OCI-M1 (cell line): ENCODE data around the gene STIMATE.

Experiments
- DNase-seq: peaks from one replicate; lab custom pipeline; 2025; lab: John Stamatoyannopoulos, UW

STIMATE gene

DNA sequence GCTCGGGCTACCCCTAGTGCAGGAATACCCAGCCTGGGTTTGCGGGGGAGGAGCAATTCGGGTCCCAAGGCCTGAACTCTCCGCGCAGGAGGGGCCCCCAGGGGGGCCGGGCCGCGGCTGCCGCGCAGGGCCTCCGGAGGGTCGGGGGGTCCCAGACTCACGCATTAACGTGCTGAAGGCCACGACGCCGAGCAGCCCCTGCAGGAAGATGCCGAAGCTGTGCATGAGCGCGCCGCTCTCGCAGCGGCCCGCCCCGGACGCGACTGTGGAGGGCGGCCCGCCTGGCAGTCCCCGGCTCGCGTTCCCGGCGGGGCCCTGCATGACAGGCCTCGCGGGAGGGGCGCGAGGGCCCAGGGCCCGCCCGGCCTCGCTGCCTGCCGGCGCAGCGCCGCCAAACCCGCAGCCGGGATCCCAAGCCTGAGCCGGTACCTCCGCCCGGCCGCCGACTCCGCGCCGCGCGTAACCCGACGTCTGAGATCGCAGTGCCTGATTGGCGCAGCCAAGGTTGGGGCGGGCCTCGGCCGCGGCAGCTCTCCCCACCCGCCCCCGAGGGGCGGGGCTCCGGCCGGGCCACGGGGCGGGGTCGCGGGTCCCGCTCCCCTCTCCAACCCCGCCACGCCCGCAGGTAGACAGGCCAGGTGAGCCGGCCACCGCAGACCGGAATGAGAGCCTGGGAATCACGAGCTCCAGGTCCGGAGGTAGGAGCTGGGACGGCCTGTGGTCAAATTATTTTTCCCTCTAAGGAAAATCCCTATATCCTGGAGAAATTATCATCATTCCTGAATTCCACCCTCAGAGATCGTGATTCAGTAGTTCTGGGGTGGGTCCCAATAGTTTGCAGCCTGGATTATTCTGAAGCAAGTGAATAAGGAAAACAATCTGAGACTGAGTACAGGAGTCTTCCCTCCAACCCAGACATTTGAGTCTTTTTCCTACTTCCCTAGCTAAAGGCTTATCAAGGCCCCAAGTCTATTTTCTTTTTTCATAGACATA lies at the start of gene STIMATE:
TSS of gene STIMATE (minus strand) at position 419 of the 993 bp plus-strand sequence. CDS start at position 321, 98 bp downstream.
- DNase-seq = peak; percentile 89

DNA sequence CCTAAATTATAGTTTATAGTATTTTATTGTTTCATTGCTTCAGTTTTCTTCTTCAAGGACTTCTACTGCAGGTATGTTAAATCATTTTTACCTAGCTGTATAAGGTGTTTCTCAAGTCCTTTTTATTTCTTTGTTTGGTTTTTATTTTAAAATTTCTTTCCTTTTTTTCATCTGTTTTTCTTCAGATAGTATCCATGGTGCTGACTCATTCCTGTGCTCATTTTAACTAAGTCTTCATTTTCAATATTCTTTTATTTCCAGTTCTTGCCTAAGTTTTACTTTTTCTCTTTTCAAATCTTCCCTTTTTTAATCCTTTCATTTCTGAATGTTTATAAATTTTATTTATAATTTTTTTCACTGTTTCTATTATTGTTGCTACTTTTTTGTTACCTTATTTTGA lies 42.3 kb upstream of the STIMATE start:
- no peak for DNase-seq

DNA sequence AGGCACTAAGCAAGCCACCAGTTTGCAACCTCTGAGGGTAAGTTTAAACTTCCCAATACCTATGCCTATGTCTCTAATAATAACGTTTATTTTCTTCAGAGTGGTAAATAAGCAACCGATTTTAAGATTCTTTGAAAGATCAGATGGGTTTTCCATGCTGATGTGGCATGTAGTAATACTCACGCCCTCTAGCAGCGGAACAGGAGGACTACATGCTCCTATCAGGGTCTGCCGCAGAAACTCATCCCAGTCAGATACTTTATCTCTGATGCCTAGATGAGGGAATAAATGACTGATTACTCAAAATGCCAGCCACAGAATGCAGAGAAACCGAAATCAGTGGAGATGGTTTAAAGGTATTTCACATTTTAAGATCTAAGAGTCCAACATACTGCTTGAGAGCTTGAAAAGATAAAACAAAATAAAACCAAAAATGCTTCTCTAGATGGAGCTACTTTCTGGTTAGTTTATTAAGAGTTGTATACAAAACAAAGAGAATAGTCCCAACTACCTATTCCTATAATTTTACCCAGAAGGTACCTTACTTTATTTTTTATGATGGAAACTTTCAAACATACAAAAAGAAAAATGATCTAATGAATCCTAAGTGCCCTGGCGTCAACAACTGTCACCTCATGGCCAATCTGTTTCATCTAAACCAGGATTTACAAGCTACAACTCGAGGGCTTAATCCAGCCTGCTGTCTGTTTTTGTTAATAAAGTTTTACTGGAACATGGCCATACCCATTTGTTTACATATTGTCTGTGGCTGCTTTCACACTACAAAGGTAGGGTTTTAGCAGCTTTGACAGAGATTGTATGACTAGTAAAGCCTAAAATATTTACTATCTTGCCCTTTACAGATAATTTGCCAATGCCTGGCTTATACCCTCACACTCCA lies 37.5 kb upstream of the STIMATE start:
- peak; percentile 83 for DNase-seq

DNA sequence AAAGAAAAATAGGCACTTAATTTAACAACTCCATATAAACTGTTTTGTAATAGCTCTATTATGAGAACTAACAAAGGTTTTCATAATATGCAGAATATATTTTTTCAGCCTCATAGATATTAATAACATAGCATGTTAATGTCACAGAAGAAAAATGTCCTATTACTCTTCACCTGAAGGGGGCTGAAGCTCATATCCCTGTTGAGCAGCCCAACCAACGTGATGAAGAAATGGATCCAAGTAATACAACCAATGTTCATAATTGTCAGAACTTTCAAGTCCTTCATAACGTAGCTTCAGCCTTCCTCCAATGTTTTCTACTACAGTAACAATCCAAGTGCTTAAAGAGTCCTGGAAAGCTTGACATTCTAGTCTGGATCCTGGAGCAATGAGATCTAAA lies 34.5 kb upstream of the STIMATE start:
- no peak for DNase-seq

DNA sequence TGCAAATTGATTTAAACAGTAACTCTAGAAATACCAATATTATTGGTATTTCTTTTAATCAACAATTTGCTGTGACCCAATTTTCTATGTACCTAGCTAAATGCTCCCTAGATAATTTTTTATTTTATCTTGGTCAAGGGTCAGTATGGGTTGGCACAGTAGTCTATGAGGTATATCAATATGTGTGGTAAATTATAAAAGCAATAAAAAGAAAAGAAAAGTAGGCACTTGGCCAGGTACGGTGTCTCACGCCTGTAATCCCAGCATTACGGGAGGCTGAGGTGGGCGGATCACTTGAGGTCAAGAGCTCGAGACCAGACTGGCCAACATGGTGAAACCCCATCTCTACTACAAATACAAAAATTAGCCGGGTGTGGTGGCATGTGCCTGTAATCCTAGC lies 34.0 kb upstream of the STIMATE start:
- no peak for DNase-seq

DNA sequence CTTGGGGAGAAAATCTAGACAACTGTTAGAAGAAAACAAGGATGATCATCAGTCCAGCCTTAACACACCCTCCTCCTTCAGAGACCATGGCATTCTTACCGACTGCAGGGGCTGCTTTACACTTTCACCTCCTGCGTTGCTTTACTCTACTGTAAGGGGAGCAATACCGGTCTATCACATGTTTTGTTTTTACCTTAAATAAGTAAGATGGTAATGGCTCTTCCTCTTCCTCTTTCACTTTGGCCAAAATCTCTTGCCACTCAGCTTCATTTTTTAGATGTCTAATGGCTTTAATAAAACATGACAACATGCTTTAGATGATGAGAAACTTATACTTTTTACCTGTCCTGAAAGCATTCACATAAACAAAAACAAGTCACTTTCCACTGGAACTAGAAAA lies 33.4 kb upstream of the STIMATE start:
- DNase-seq = no peak

DNA sequence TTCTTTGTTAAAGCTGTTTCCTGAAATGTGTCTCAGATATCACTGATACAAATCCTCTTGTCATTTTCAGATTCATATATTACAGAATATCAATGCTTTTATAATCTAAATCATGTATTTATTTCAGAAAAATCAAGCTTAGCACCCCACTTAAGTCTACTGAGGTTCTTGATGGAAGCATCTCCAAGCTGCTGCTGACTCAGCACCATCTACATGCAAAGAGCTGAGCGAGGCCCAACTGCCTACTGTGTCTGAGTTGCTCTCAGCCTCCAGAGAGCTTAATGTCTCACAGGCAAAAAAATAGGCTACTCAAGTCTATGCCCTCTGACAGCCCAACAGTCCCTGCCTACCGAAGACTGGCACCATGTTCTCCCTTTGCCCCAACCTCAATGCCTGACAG lies 29.2 kb upstream of the STIMATE start:
- no peak for DNase-seq

DNA sequence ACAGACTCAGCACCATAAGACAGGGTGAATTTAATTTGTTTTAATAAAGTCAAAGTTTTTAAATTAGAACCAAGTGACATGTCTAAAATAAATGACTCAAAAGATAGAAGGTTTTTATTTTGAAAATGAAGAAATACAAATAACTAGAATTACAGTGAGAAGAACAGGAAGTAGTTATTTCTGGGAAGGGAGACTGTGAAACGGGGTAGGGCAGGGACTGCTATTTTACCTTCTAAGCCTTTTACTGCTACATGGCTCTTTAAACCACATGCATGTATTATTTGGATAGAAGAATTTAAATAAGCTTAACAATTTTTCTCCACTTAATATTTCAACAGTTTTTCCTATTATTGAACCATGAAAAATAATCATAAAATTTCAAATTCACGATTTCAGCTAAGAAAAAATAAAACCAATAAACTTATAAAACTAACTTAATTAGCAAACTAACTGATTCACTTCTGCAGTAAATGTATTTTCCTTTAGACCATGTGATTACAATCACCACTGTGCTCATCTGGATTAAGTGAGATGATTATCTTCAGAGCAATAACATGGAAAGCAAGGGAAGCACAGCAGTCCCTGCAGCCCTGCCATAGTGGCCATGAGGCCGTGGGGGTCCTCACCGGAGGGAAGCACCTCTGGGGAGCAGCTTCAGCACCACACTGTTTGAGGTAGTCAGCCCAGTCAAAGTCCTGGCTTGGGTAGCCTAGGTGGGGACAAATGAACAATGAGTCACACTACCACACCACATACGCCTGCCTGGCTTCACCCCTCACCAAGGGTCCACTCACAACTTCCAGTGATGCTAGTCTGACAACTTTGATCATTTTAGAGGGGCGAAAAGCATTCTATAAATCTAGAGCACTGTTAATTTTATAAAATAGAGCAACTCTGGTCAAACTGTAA lies 28.3 kb upstream of the STIMATE start:
- DNase-seq = peak; percentile 71

DNA sequence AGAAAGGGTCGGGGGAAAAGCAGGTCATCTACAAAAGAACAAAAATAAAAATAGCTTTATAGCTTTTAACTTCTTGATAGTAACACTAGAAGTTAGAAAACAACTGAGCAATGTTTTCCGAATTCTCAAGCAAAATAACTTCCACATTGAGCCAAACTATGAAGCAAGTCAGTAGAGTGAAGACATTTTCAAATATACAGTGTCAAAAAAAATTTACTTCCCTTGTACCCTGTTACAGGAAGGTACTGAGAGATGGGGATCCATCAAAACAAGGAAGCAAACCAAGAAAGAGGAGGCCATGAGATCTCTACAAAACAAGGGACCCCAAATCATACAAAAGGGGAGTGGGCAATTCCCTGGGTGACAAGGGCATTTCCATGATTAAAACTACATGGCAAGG lies 26.6 kb upstream of the STIMATE start:
- DNase-seq = no peak

DNA sequence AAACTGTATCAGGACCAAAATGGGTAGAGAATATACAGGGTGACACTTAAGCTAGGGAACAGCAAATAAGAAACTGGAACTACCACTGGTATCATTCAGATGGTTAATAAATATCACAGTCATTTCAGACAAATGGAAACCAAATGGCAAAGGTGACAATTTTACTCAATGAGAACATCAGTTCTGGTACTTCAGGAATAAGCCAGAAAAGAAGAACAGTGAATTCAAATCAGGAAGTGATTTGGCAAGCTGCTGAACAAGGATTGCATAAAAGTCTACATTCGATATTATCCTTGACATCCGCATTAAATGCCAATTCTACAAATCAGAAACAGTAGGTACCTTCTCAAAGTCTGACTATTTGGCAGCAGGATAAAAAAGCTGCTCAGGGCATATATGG lies 23.5 kb upstream of the STIMATE start:
- DNase-seq = no peak

DNA sequence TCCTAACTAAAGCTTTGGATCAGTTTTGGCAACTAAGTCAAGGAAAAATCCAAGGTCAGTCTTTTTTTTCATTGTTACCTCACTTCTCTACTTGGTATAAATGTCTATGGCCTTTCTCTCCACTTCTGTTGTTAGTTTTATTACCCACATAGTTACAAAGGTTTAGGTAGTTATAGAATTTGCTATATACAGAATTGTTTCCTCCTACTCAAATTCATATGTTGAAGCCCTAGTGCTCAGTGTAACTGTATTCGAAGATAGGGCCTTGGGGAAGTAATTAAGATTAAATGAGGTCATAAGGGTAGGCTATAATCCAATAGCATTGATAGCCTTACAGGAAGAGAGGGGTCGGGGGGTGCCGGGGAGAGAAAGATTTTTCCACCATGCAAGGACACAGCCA lies 19.7 kb upstream of the STIMATE start:
- peak; percentile 38 for DNase-seq

DNA sequence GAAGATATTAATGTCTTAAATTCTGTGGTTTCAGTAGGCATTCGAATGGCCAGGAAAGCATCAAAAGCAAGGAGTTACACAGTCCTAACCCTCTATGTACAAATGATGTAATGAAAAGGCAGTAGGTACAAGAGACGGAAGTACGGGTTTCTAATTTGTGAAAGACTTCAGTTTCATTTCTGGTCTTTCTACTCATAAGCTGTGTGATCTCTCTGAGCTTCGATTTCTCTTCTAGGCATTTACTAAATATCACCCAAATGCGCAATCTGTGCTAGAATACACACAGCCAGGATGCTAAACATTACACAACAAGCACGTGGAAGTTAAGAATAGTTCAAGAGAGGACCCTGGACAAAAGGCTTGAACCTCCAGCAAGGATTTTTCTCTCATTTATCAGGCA lies 17.9 kb upstream of the STIMATE start:
- no peak for DNase-seq

DNA sequence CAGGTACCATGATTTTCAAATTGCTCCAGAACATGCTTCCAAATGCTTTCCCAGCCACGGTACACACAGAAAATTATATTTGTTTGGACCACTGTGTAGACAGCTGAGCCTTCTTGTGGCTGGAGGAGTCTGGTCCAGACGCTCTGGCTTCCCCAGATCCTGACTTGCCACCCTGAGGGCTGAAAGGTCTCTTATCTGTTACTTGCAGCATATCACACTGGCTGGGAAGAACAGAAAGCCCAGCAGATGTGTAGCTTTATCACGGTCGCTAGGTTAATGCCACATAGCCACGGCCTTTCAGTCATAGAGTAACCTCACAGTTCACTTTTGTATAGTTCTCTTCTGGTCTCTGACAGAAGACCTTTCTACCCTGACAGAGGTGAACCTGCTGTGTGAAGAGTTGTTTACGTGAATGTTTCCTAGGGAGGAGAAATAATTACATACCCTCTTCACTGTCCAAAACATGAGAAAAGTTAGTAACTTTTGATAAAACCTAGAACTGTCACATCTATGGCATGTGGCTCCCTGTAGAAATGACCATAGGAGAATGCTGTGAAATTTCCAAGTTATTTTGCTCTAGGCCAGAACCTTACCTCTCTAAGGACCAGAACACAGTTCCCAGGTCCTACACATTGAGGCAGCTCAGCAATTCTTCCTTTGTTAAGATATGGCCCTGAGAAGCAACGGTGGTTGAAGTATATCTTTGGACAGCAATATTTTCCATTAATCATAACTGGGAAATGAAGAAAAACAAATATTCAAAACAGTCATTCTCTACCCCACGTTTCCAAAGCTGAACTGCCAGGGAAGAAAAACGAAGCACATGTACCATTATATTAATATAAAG lies 15.8 kb upstream of the STIMATE start:
- DNase-seq = peak; percentile 97

DNA sequence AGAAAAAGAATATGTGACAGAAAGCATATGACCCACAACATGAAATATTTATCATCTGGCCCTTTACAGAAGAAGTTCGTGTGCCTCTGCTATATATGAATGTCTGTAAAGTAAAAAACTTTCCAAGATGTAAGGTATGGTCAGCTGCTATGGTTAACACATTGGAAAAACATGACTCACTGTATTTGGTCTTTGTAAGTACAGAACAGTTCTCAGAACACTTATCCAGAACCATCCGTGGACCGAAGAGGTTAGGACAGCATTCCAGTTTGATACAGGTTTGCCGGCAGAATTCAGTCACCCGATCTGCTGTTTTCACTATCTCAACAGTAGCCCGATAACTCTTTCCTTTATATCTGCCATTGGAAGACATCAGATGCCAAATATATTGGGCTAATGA lies 13.5 kb upstream of the STIMATE start:
- DNase-seq = no peak

DNA sequence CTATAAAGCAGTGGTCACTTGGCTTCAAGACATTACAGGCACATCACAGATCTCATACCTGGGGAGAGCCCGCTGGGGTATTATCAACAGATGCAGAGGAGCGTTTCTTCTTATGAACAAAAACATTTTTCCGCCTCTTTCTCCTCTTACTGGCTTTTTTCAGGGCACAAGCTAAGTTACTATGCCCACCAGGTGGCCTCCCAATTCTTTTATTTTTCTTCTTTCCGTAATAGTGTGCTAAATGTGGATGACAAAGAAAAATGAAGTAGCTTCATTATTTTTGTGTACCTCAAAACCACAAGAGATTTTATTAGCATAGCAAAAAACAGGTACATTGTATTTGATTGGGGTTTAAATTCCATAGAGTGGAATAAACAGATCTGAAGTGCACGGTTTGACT lies 10.1 kb upstream of the STIMATE start:
- DNase-seq = peak; percentile 34

DNA sequence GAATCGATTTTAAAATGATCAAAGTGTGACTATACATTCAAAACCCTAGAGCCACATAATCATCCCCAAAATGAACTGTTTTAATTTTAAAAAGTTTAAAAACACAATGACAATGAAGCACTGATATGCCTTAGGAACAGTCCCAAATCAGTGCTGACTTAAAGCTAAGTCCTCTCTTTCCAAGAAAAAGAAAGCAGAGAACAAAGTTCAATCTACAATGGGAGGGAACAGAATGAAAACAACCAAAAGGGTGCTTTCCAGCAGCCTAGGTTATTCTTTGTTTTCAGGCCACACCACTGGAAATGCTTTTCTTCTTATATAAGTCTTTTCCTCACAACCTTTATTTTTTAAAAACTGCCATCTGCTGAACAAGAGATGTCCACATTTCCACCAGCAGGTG lies 7.2 kb upstream of the STIMATE start:
- DNase-seq = no peak

DNA sequence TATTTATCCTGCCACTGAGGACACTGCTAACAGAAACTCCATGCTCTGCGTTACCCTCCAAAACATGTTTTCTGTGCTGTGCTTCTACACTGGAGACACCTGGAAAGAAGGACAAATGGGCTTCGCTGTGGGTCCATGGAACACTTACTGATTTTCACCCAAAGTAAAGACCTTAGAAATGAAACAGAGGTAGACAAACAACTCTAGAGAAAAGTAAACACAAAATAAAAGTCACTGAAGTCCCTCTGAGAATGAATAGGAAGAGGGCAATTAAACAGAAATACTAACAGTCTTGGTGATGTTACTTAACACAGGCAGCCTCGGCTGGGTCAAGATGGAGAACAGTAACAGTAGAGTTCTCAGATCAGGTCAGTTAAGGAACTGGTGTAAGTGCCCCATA lies 6.7 kb upstream of the STIMATE start:
- DNase-seq = no peak

DNA sequence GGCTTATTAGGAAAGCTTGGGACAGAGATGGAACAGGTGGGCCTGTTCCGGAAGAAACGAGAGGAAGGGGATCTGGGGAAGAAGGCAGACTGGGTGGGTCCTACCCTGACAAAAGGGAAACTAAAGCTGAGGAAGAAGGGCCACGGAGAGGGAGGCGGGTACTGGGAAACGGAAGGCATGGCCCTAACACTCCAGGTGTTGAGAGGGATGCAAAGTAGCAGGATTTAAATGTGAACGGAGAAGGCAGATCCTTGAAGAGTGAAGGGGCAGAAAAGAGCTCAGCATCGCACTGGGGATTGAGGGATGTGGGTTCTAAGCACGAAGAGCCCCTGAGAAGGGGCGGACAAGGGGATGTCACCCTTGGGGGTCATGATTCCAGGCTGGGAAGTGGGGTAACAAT lies 735 bp downstream of the STIMATE start:
- no peak for DNase-seq

DNA sequence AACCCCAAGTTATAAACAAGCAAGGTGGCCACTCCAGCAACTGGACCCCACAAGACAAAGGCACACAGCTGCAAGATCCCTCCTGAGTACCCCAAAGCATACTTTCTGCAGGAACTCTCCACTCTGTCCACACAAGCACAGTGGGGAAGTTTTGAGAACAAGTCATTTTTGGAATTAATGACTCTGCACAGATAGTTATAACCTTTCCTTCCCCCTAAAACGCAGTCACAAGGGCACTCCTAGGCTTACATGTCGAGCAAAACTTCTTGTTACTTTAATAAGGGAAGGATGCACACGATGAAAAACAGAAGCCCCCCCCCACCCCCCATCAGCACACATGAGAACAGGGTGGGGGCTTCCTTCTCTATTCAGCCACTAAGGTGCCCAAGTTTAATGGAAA lies 1.2 kb downstream of the STIMATE start:
- no peak for DNase-seq

DNA sequence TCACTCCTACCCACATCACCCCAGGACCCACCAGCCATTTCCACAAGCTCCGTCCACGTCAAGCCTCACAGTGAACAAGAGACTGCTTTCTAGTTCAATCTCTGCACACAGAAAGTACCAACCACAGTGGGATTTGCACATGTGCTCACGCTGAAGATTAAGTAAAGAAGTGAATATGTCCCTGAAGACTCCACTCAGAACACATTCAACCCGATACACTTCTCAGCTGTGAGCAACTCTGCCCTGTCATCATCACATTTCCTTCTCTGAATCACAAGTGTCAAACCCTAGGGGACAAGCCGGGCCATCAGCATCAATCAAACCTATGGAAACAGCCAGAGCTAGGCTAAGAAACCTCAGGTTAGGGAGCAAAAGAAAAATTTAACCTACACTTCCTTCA lies 1.9 kb downstream of the STIMATE start:
- no peak for DNase-seq

DNA sequence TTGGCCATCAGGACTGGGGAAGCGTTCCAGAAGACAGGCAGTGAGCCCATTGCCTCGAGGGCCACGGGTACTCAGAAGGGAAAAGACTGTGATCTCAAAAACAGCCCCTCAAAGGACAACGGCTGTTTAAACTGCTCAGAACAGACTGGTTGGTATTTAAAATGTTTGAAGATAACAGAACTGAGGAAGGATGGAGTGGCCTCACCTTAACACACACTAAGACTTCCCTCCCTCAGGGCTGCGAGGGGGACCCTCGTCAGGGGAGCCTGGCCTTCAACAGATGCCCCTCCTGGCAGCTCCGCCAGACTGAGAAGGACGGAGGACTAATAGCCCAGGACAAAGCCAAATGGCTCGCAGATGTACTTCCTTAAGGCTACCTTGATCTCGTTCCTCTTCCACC lies 2.6 kb downstream of the STIMATE start:
- DNase-seq = no peak
